Activated CD4-positive, CD25-positive, alpha-beta regulatory T cell treated with anti-CD3 and anti-CD28 coated beads, Interleukin-2, amount 50 U/mL, for 16 hours (primary cell): ENCODE data around the gene TSKU.
"Not testable (repeated sequence)": the region's sequence is repeated elsewhere in the genome, so short reads cannot be mapped to it uniquely, and the experiment has no call there.

ENCODE experiments used
- DNase-seq: peaks from one replicate; pipeline ENCODE4 v3.0.0-alpha.2; 2020; ENCODE audit warnings: low read depth, low spot score

TSKU gene

GRCh38 chr11:76800466-76801200, 17.5 kb downstream of the TSKU start:
- DNase-seq = no peak

GRCh38 chr11:76801225-76801624, 18.1 kb downstream of the TSKU start:
- DNase-seq = no peak

- DNase-seq = no peak
These were observed 18.6 kb downstream of the TSKU start for GRCh38 chr11:76801736-76802135.

GRCh38 chr11:76802151-76802550, 19.0 kb downstream of the TSKU start:
- no peak for DNase-seq

- DNase-seq = no peak
These were observed 19.5 kb downstream of the TSKU start for GRCh38 chr11:76802621-76803020.

GRCh38 chr11:76803023-76803422, 19.9 kb downstream of the TSKU start:
- no peak for DNase-seq

- DNase-seq = no peak
These were observed 20.9 kb downstream of the TSKU start for GRCh38 chr11:76803811-76804600.

GRCh38 chr11:76805206-76805913, 22.2 kb downstream of the TSKU start:
- DNase-seq = no peak

GRCh38 chr11:76806131-76806530, 23.0 kb downstream of the TSKU start:
- DNase-seq = no peak

- no peak for DNase-seq
These were observed 23.6 kb downstream of the TSKU start for GRCh38 chr11:76806608-76807205.

GRCh38 chr11:76807206-76807875, 24.2 kb downstream of the TSKU start:
- DNase-seq = peak; percentile 23

- DNase-seq = no peak
These were observed 25.0 kb downstream of the TSKU start for GRCh38 chr11:76808171-76808570.

GRCh38 chr11:76808996-76809395, 25.8 kb downstream of the TSKU start:
- DNase-seq = no peak

GRCh38 chr11:76810151-76810853, 27.1 kb downstream of the TSKU start:
- DNase-seq = no peak

- no peak for DNase-seq
These were observed 28.1 kb downstream of the TSKU start for GRCh38 chr11:76811259-76811658.

GRCh38 chr11:76814414-76814813, 31.3 kb downstream of the TSKU start:
- DNase-seq = no peak

- DNase-seq = not testable (repeated sequence)
These were observed 32.5 kb downstream of the TSKU start for GRCh38 chr11:76815678-76816077.

- no peak for DNase-seq
These were observed 37.0 kb downstream of the TSKU start for GRCh38 chr11:76820184-76820566.

- DNase-seq = not testable (repeated sequence)
These were observed 38.2 kb downstream of the TSKU start for GRCh38 chr11:76821396-76821795.

- no peak for DNase-seq
These were observed 39.2 kb downstream of the TSKU start for GRCh38 chr11:76822406-76822805.

- DNase-seq = no peak
These were observed 40.4 kb downstream of the TSKU start for GRCh38 chr11:76823481-76824028.
